Thyroid gland (tissue), 4 donors: Measurements from ENCODE around the gene ETFDH.

Source experiments
- POLR2A ChIP-seq, 2 donors: fragments of 450-650 bp; IDR thresholded peaks; one replicate each; pipeline ENCODE4 v1.6.1; 2017; ENCODE audit warnings: antibody characterized with exemption in 2 of 2, mild to moderate bottlenecking in 2 of 2, moderate library complexity in 1 of 2
- TF ChIP-seq, protein P1 (sequence below), 6 experiments: fragments of 200-600 bp in 3 of 6; fragments of 450-650 bp in 3 of 6; sonication (generic) in 3 of 6; IDR thresholded peaks; one replicate each; pipeline ENCODE4 v1.5.1; 2016 to 2019; ENCODE audit warnings: antibody characterized with exemption in 6 of 6, mild to moderate bottlenecking in 2 of 6, inconsistent platforms in 1 of 6, moderate library complexity in 1 of 6

GRCh38 chr4:158714937-158715336, 42.8 kb downstream of the ETFDH start:
- TF ChIP-seq, protein P1, sequence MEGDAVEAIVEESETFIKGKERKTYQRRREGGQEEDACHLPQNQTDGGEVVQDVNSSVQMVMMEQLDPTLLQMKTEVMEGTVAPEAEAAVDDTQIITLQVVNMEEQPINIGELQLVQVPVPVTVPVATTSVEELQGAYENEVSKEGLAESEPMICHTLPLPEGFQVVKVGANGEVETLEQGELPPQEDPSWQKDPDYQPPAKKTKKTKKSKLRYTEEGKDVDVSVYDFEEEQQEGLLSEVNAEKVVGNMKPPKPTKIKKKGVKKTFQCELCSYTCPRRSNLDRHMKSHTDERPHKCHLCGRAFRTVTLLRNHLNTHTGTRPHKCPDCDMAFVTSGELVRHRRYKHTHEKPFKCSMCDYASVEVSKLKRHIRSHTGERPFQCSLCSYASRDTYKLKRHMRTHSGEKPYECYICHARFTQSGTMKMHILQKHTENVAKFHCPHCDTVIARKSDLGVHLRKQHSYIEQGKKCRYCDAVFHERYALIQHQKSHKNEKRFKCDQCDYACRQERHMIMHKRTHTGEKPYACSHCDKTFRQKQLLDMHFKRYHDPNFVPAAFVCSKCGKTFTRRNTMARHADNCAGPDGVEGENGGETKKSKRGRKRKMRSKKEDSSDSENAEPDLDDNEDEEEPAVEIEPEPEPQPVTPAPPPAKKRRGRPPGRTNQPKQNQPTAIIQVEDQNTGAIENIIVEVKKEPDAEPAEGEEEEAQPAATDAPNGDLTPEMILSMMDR (IDR thresholded peaks at IDR 0.05), result no peak
- no peak for TF ChIP-seq POLR2A (IDR thresholded peaks at IDR 0.05)
